ENCODE results near the gene PTPMT1.
A peak's percentile ranks its signal among the peaks of the same experiment; 100 is the strongest.
"Not testable (repeated sequence)": the region's sequence is repeated elsewhere in the genome, so short reads cannot be mapped to it uniquely, and the experiment has no call there.

The PTPMT1 gene

GRCh38 chr11:47564366-47564765 is 1.0 kb upstream of the PTPMT1 start:
- not testable (repeated sequence) for H3K9me3 Mint-ChIP-seq, H3K27ac Mint-ChIP-seq, ATAC-seq

GRCh38 chr11:47564933-47565339 is 463 bp upstream of the PTPMT1 start:
- Mint-ChIP-seq H3K27me3 (no peaks in the 10 kb centered on the region), H3K4me3 (peak overlapping the region; percentile 81 to 88), H3K4me1 (peaks cover 40% of the 10 kb centered on the region), H3K9me3 (no peaks in the 10 kb centered on the region), H3K27ac (peak overlapping the region; percentile 91 to 96)
- DNase-seq (no peak), ATAC-seq (peak; percentile 45)

More at GRCh38 chr11:47564366-47564765, 1.0 kb upstream of the PTPMT1 start:
- Mint-ChIP-seq H3K4me1 (peaks cover 36% of the 10 kb centered on the region), H3K4me3 (peak overlapping the region; percentile 37)
- H3K27me3 Mint-ChIP-seq, DNase-seq: not testable (repeated sequence)

- DNase-seq (no peak), ATAC-seq (no peak)
- Mint-ChIP-seq H3K27ac (peak overlapping the region; percentile 89 to 96), H3K4me3 (peak overlapping the region; percentile 81 to 88), H3K9me3 (no peaks in the 10 kb centered on the region), H3K4me1 (peaks cover 40% of the 10 kb centered on the region), H3K27me3 (no peaks in the 10 kb centered on the region)
Observed at GRCh38 chr11:47566149-47566698, 825 bp downstream of the PTPMT1 start.

- no peaks in the 10 kb centered on the region for H3K27me3 Mint-ChIP-seq
- no peak for ATAC-seq
- no peak overlapping the region for H3K4me3 Mint-ChIP-seq
- DNase-seq = no peak
- peaks cover 30% of the 10 kb centered on the region for H3K4me1 Mint-ChIP-seq
- H3K27ac Mint-ChIP-seq = no peak overlapping the region
- H3K9me3 Mint-ChIP-seq = no peaks in the 10 kb centered on the region
Observed at GRCh38 chr11:47569646-47570045, 4.2 kb downstream of the PTPMT1 start.

- H3K27me3 Mint-ChIP-seq = no peaks in the 10 kb centered on the region
- H3K9me3 Mint-ChIP-seq = no peaks in the 10 kb centered on the region
- DNase-seq (no peak), ATAC-seq (no peak)
- H3K4me1 Mint-ChIP-seq = peaks cover 23% of the 10 kb centered on the region
- no peak overlapping the region for H3K4me3 Mint-ChIP-seq
- peak overlapping the region in 1 of 2 donors; percentile 43 for H3K27ac Mint-ChIP-seq
Observed at GRCh38 chr11:47570651-47571356, 5.4 kb downstream of the PTPMT1 start.

GRCh38 chr11:47571357-47571729 is 5.9 kb downstream of the PTPMT1 start:
- ATAC-seq (no peak), DNase-seq (no peak)
- no peaks in the 10 kb centered on the region for H3K9me3 Mint-ChIP-seq
- H3K27me3 Mint-ChIP-seq = no peaks in the 10 kb centered on the region
- H3K27ac Mint-ChIP-seq = peak overlapping the region in 1 of 2 donors; percentile 43
- H3K4me3 Mint-ChIP-seq = no peak overlapping the region
- H3K4me1 Mint-ChIP-seq = peaks cover 27% of the 10 kb centered on the region

- Mint-ChIP-seq H3K27me3 (no peaks in the 10 kb centered on the region), H3K4me3 (no peak overlapping the region), H3K4me1 (peaks cover 27% of the 10 kb centered on the region), H3K27ac (no peak overlapping the region), H3K9me3 (no peaks in the 10 kb centered on the region)
- DNase-seq (no peak), ATAC-seq (no peak)
Observed at GRCh38 chr11:47571895-47572294, 6.5 kb downstream of the PTPMT1 start.

GRCh38 chr11:47572715-47573255 is 7.4 kb downstream of the PTPMT1 start:
- no peak for ATAC-seq
- Mint-ChIP-seq H3K4me3 (no peak overlapping the region), H3K27ac (no peak overlapping the region), H3K4me1 (peaks cover 33% of the 10 kb centered on the region), H3K27me3 (no peaks in the 10 kb centered on the region), H3K9me3 (no peaks in the 10 kb centered on the region)
- DNase-seq = no peak

GRCh38 chr11:47573321-47573720 is 7.9 kb downstream of the PTPMT1 start:
- Mint-ChIP-seq H3K27ac (peak overlapping the region in 1 of 2 donors; percentile 8), H3K4me1 (peaks cover 38% of the 10 kb centered on the region), H3K27me3 (no peaks in the 10 kb centered on the region), H3K4me3 (no peak overlapping the region), H3K9me3 (no peaks in the 10 kb centered on the region)
- no peak for DNase-seq
- no peak for ATAC-seq

- H3K27me3 Mint-ChIP-seq = no peaks in the 10 kb centered on the region
- no peaks in the 10 kb centered on the region for H3K9me3 Mint-ChIP-seq
- peaks cover 46% of the 10 kb centered on the region for H3K4me1 Mint-ChIP-seq
- H3K4me3 Mint-ChIP-seq = peak overlapping the region; percentile 93 to 100
- H3K27ac Mint-ChIP-seq = peak overlapping the region; percentile 78 to 100
- ATAC-seq = no peak
- DNase-seq = no peak
Observed at GRCh38 chr11:47577460-47578041, 12.2 kb downstream of the PTPMT1 start.

GRCh38 chr11:47578524-47579494 is 13.4 kb downstream of the PTPMT1 start, which contains the start of the genes KBTBD4 and NDUFS3:
Gene KBTBD4, minus strand, starts transcription at chr11:47578970. Its CDS starts 19 bp downstream, at chr11:47578951.
Gene NDUFS3, plus strand, starts transcription at chr11:47579074. Its CDS starts 18 bp downstream, at chr11:47579092.
- peaks cover 42% of the 10 kb centered on the region for H3K4me1 Mint-ChIP-seq

GRCh38 chr11:47583844-47584243 is 18.4 kb downstream of the PTPMT1 start:
- ATAC-seq (no peak), DNase-seq (no peak)
- H3K4me1 Mint-ChIP-seq = peaks cover 15% of the 10 kb centered on the region
- H3K4me3 Mint-ChIP-seq = no peak overlapping the region
- H3K9me3 Mint-ChIP-seq = no peaks in the 10 kb centered on the region
- peak overlapping the region in 1 of 2 donors; percentile 85 for H3K27ac Mint-ChIP-seq
- H3K27me3 Mint-ChIP-seq = no peaks in the 10 kb centered on the region

More at GRCh38 chr11:47578524-47579494, 13.4 kb downstream of the PTPMT1 start, which contains the start of the genes KBTBD4 and NDUFS3:
- ATAC-seq (peak; percentile 98), DNase-seq (peak; percentile 90)
- peak within 1 kb of the TSS; percentile 93 to 100 for H3K4me3 Mint-ChIP-seq
- peak within 1 kb of the TSS; percentile 95 to 100 for H3K27ac Mint-ChIP-seq
- no peaks in the 10 kb centered on the region for H3K9me3 Mint-ChIP-seq
- H3K27me3 Mint-ChIP-seq = no peaks in the 10 kb centered on the region

GRCh38 chr11:47586098-47586855 is 20.9 kb downstream of the PTPMT1 start, which contains the start of gene FAM180B:
Gene FAM180B, plus strand, starts transcription at chr11:47586678. Its CDS starts 91 bp downstream, at chr11:47586769.
- peak; percentile 19 for ATAC-seq
- H3K9me3 Mint-ChIP-seq = no peaks in the 10 kb centered on the region
- H3K4me3 Mint-ChIP-seq = no peak within 1 kb of the TSS
- no peaks in the 10 kb centered on the region for H3K27me3 Mint-ChIP-seq
- peak within 1 kb of the TSS in 1 of 2 donors; percentile 74 for H3K27ac Mint-ChIP-seq
- no peaks in the 10 kb centered on the region for H3K4me1 Mint-ChIP-seq
- DNase-seq = no peak

- ATAC-seq = peak; percentile 19
- peak overlapping the region in 1 of 2 donors; percentile 49 for H3K27ac Mint-ChIP-seq
- H3K4me3 Mint-ChIP-seq = no peak overlapping the region
- H3K27me3 Mint-ChIP-seq = peaks cover 6% of the 10 kb centered on the region
- DNase-seq = no peak
- peaks cover 8% of the 10 kb centered on the region for H3K4me1 Mint-ChIP-seq
- H3K9me3 Mint-ChIP-seq = no peaks in the 10 kb centered on the region
Observed at GRCh38 chr11:47587039-47587716, 21.8 kb downstream of the PTPMT1 start.

All from stimulated activated naive CD8-positive, alpha-beta T cell treated with anti-CD3 and anti-CD28 coated beads, Interleukin-15, amount 100 ng/mL, for 72 hours (primary cell).